GM23248 (cell line): Measurements from ENCODE around the gene PCDHA12.

Source experiments
- EZH2 ChIP-seq: fragments of 200-600 bp; sonication (generic); IDR thresholded peaks from 2 replicates; pipeline ENCODE4 v1.6.1; 2018; ENCODE audit warnings: antibody characterized with exemption, mild to moderate bottlenecking; ENCODE audit not compliant: insufficient read depth, poor library complexity, severe bottlenecking
- EZH2phosphoT487 ChIP-seq: fragments of 200-600 bp; sonication (generic); IDR thresholded peaks from 2 replicates; pipeline ENCODE4 v1.6.1; 2018; ENCODE audit warnings: antibody characterized with exemption, moderate library complexity, mild to moderate bottlenecking, low read depth; ENCODE audit not compliant: insufficient read depth

DNA sequence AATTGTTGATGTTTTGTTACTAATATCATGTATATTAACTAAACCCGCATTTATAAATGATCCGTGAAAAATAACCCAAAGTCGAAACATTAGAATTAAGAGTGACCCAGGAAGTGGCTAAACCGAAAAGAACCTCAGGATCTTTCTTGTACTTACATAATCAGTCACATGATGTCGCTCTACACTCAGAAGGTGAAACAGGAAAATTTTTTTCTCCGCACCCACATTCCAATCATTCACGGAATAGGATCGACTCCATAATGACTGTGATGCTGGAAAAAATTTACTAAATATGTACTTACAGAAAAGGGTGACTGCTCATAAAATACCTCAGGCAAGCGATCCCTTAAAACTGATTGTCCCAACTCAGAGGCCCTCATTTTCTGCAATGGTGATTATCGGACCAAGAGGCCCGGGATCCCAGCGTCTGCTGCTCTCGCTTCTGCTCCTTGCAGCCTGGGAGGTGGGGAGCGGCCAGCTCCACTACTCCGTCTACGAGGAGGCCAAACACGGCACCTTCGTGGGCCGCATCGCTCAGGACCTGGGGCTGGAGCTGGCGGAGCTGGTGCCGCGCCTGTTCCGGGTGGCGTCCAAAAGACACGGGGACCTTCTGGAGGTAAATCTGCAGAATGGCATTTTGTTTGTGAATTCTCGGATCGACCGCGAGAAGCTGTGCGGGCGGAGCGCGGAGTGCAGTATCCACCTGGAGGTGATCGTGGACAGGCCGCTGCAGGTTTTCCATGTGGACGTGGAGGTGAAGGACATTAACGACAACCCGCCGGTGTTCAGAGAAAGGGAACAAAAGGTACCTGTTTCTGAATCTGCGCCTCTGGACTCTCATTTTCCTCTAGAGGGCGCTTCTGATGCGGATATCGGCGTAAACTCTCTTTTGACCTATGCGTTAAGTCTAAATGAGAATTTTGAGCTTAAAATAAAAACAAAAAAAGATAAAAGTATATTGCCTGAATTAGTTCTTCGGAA lies at the start of gene PCDHA12:
- TF ChIP-seq EZH2phosphoT487 (no peak), EZH2 (no peak)
